GM12874 (cell line): Measurements from ENCODE around the gene LRP11.

Experiments used
- TF ChIP-seq, protein P1 (sequence below): IDR thresholded peaks from 2 replicates; pipeline ENCODE4 v1.5.1; 2011; ENCODE audit warnings: low read depth, mild to moderate bottlenecking, control low read depth, low read length, moderate library complexity; ENCODE audit not compliant: insufficient read depth

The LRP11 gene

GRCh38 chr6:149872233-149872632 lies 8.1 kb upstream of the LRP11 start:
- TF ChIP-seq, protein P1, sequence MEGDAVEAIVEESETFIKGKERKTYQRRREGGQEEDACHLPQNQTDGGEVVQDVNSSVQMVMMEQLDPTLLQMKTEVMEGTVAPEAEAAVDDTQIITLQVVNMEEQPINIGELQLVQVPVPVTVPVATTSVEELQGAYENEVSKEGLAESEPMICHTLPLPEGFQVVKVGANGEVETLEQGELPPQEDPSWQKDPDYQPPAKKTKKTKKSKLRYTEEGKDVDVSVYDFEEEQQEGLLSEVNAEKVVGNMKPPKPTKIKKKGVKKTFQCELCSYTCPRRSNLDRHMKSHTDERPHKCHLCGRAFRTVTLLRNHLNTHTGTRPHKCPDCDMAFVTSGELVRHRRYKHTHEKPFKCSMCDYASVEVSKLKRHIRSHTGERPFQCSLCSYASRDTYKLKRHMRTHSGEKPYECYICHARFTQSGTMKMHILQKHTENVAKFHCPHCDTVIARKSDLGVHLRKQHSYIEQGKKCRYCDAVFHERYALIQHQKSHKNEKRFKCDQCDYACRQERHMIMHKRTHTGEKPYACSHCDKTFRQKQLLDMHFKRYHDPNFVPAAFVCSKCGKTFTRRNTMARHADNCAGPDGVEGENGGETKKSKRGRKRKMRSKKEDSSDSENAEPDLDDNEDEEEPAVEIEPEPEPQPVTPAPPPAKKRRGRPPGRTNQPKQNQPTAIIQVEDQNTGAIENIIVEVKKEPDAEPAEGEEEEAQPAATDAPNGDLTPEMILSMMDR = no peak

- TF ChIP-seq, protein P1 = no peak
These were observed 7.0 kb upstream of the LRP11 start for GRCh38 chr6:149871182-149871581.

- TF ChIP-seq, protein P1 = no peak
These were observed 5.2 kb upstream of the LRP11 start for GRCh38 chr6:149869275-149869892.

DNA sequence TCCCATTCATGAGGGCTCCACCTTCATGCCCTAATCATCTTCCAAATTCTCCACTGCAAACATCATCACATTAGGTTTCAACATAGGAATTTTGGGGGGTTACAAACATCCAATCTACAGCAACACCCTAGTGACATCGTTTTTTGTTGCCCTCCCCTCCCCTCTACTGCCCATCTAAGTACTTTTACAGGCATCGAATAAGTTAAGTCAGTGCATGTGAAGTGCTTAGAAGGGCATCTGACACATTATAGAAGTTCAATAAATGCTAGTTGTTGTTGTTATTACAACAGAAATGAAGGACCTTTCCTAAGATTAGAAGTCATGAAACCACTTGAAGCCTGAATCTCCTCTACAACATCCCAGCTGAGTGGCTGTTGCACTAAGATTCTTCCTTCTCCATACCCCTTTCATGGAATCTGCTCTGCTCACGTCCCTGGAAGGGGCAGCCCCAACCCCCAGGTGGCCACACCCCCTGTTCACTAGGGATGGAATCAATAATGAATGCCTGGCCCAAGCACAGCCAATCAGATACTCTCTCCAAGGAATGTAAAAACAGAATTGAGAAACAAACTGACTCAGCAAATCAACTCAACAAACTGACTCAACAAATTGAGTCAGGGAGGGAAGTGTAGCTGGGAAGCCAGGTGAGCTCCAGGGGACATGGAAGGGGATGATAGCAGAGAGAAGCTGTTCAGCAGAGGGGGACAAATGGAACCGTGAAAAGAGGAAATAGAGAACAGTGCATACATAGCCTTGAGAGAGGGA lies 3.9 kb upstream of the LRP11 start:
- TF ChIP-seq, protein P1 = no peak

- TF ChIP-seq, protein P1 = peak; percentile 63
These were observed 698 bp upstream of the LRP11 start for GRCh38 chr6:149864578-149865535.

GRCh38 chr6:149862922-149863697 lies 1.0 kb downstream of the LRP11 start:
- TF ChIP-seq, protein P1 = no peak
